NCI-H460 (cell line): ENCODE measurements around the gene PCIF1. TPM values are rescaled to one million over a fixed set of nuclear protein-coding genes. Genes with fewer than 3 reads are reported as not detected.

Source experiments
- DNase-seq: peaks from one replicate; pipeline ENCODE4 v3.0.0-alpha.2; 2016; ENCODE audit warnings: low read depth; ENCODE audit errors: extremely low read depth
- total RNA-seq: library from RNA; depleted of rRNA; stranded (reverse); fragments of >200 nt; shearing (Covaris generic); gene quantifications from 2 replicates; pipeline ENCODE4 v1.2.3, GENCODE V29; 2014

PCIF1 gene
- total RNA-seq, 1 experiment from 2014 or later, result 13.2 TPM

GRCh38 chr20:45962031-45962755 lies 27.7 kb downstream of the PCIF1 start:
- no peak for DNase-seq

GRCh38 chr20:45963059-45964005 lies 28.8 kb downstream of the PCIF1 start:
- DNase-seq, result peak; percentile 50

GRCh38 chr20:45964006-45964400 lies 29.5 kb downstream of the PCIF1 start:
- DNase-seq, result no peak

GRCh38 chr20:45965169-45966002 lies 30.9 kb downstream of the PCIF1 start:
- no peak for DNase-seq

- DNase-seq, result no peak
Observed at GRCh38 chr20:45967551-45968080, 33.1 kb downstream of the PCIF1 start.

GRCh38 chr20:45968081-45968671 lies 33.7 kb downstream of the PCIF1 start:
- DNase-seq, result no peak

- DNase-seq, result no peak
Observed at GRCh38 chr20:45968801-45969711, 34.6 kb downstream of the PCIF1 start.

- peak; percentile 58 for DNase-seq
Observed at GRCh38 chr20:45969712-45970634, 35.5 kb downstream of the PCIF1 start.

- DNase-seq, result no peak
Observed at GRCh38 chr20:45970646-45971424, 36.4 kb downstream of the PCIF1 start.

GRCh38 chr20:45971425-45971674 lies 36.9 kb downstream of the PCIF1 start:
- DNase-seq, result no peak

- DNase-seq, result peak; percentile 91
Observed at GRCh38 chr20:45971675-45972499, 37.4 kb downstream of the PCIF1 start, which contains the start of gene ZNF335. Gene ZNF335 (minus strand): TSS chr20:45972203. CDS start chr20:45971410, 793 bp downstream.

- DNase-seq, result peak; percentile 95
Observed at GRCh38 chr20:45972500-45973183, 38.2 kb downstream of the PCIF1 start.

GRCh38 chr20:45974896-45975565 lies 40.5 kb downstream of the PCIF1 start:
- no peak for DNase-seq

GRCh38 chr20:45975686-45976085 lies 41.2 kb downstream of the PCIF1 start:
- DNase-seq, result no peak

GRCh38 chr20:45976086-45976485 lies 41.6 kb downstream of the PCIF1 start:
- no peak for DNase-seq
